ENCODE measurements around the gene WDR83.

WDR83 gene

GRCh38 chr19:12664406-12665280, 2.0 kb upstream of the WDR83 start (continued):
- TF ChIP-seq IKZF3 (tag by site-specific recombination; IDR thresholded peaks at IDR 0.05) (0 out of 2 replicates have a peak, but pooled peaks have one; percentile 35), ZNF23 (tag by site-specific recombination; IDR thresholded peaks at IDR 0.05; ENCODE audit: borderline replicate concordance) (no peak), PRDM1 (tag by site-specific recombination; IDR thresholded peaks at IDR 0.05) (no peak), ZBTB8A (tag by site-specific recombination; IDR thresholded peaks at IDR 0.05) (0 out of 2 replicates have a peak, but pooled peaks have one; percentile 28), ZNF211 (tag by site-specific recombination; IDR thresholded peaks at IDR 0.05; ENCODE audit: low read depth) (no peak), ZFP3 (tag by site-specific recombination; IDR thresholded peaks at IDR 0.05; ENCODE audit: low read depth) (peak; percentile 86), ZNF585B (tag by site-specific recombination; IDR thresholded peaks at IDR 0.05) (no peak), ZNF521 (tag by site-specific recombination; IDR thresholded peaks at IDR 0.05) (no peak), ZFHX2 (tag by site-specific recombination; conservative IDR thresholded peaks at IDR 0.05) (no peak), ZNF560 (tag by site-specific recombination; IDR thresholded peaks at IDR 0.05; ENCODE audit: borderline replicate concordance) (no peak), ZNF776 (tag by site-specific recombination; IDR thresholded peaks at IDR 0.05; ENCODE audit: borderline replicate concordance) (no peak), ZNF677 (tag by site-specific recombination; IDR thresholded peaks at IDR 0.05) (no peak), ZNF155 (tag by site-specific recombination; IDR thresholded peaks at IDR 0.05) (no peak), ZNF692 (tag by site-specific recombination; IDR thresholded peaks at IDR 0.05) (no peak), ZNF114 (tag by site-specific recombination; IDR thresholded peaks at IDR 0.05) (no peak)
- TF ChIP-seq, protein P1, sequence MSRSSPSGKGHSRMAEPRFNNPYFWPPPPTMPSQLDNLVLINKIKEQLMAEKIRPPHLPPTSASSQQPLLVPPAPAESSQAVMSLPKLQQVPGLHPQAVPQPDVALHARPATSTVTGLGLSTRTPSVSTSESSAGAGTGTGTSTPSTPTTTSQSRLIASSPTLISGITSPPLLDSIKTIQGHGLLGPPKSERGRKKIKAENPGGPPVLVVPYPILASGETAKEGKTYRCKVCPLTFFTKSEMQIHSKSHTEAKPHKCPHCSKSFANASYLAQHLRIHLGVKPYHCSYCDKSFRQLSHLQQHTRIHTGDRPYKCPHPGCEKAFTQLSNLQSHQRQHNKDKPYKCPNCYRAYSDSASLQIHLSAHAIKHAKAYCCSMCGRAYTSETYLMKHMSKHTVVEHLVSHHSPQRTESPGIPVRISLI (tag by site-specific recombination; IDR thresholded peaks at IDR 0.05): no peak

DNA sequence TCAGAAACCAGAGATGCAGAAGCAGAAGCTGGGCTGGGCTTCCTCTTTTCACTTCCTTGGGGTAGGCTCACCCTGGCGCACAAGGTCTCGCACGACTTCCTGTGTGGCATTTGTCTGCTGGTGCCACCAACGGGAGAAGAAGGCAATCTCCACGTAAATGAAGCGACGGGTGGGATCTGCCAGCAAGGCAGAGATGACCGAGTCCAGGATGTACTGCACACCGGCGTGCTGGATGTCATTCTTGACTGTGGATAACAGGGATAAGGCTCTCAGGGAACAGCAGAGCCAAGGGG, 1.4 kb upstream of the WDR83 start:
- peaks cover 11 to 57% of the 10 kb centered on the region in 2 experiments; a peak in 2 of 3 replicates for H3K36me3 ChIP-seq (ENCODE audit: control insufficient read depth in 2 of 2, insufficient read depth in 1 of 2, low read length in 2 of 2)
- peak; percentile 55; the same call in 1 of the 2 replicates for TF ChIP-seq ZBTB11 (tag by site-specific recombination; conservative IDR thresholded peaks at IDR 0.05; ENCODE audit: low read depth)
- no peak; the same call in 1 of the 2 replicates for TF ChIP-seq ZFP3 (tag by site-specific recombination; IDR thresholded peaks at IDR 0.05; ENCODE audit: low read depth)
- POLR2A ChIA-PET: no interaction called here
- CTCF ChIA-PET: interaction anchor here (1.8 kb wide), 1 partner anchor 101 kb away, joined by 5 read pairs; no protein-coding TSS in a partner anchor
- H3K4me3 ChIP-seq (ENCODE audit: low read depth, low read length): no peak overlapping the region
- no peak overlapping the region; the same call in 1 of the 2 replicates for H3K27ac ChIP-seq (ENCODE audit: extremely low read depth, low read depth, low read length)
- no peaks in the 10 kb centered on the region for H3K9me3 ChIP-seq (ENCODE audit: control insufficient read depth, insufficient read depth, low read depth, low read length)
- H3K4me1 ChIP-seq (ENCODE audit: control insufficient read depth, insufficient read depth, low read length): no peaks in the 10 kb centered on the region

Measured in HEK293 (cell line).